Iris pigment epithelial cell (primary cell): Measurements from ENCODE around the gene DNAJA3.

Source experiments
- DNase-seq: peaks from one replicate; pipeline ENCODE4 v3.0.0-alpha.2; 2011; ENCODE audit warnings: low read depth

The DNAJA3 gene

GRCh38 chr16:4435337-4436067 is 9.8 kb downstream of the DNAJA3 start:
- peak; percentile 57 for DNase-seq

- DNase-seq: no peak
These were observed 11.7 kb downstream of the DNAJA3 start for GRCh38 chr16:4437366-4437765.

GRCh38 chr16:4442371-4442770 is 16.7 kb downstream of the DNAJA3 start:
- DNase-seq: no peak

DNA sequence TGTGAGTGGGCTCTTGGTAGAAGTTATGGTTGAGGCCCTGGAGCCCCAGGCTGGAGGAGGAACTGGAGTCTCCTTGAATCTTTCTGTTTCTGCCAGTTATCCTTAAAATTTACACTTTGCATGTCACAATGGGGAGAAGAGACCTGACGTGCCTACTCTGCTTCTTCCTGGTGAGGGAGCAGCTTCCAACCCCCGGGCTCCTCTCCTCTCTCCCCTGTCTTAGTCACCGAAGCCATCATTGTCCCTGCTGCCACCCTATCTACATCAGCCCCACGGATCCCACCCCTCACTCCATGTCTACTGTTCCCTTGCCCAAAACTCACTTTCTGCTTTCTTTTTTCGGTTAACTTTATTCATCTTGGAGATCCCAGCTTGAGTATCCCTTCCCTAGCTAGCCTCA is 17.6 kb downstream of the DNAJA3 start:
- no peak for DNase-seq

GRCh38 chr16:4443986-4444385 is 18.3 kb downstream of the DNAJA3 start:
- no peak for DNase-seq

- no peak for DNase-seq
These were observed 24.8 kb downstream of the DNAJA3 start for GRCh38 chr16:4450430-4450829.

DNA sequence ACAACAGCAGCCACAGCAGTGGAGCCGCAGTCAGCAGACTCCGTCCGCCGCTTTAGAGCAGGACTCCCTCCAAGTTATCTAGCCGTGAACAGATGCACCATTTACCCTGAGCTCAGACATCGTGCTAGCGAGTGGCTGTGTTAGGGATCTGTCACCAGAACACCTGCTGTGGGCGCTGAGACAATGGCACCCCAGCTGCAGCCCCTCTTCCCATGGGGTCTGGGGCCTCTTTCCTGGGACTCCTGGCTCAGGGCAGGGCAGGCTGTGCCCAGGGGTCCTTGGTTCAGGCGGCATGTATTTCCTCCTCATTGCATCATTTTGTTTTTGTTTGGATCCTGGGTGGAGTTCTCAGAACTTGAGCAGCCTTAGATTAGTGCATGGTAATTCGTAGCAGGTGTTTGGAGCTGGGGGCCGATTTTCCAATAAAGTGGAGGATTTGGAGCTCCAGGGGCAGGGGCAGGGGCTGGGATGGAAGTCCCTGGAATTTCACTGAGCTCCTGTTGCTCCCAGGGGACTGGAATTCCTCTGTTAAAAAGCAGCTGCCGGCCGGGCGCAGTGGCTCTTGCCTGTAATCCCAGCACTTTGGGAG is 25.4 kb downstream of the DNAJA3 start:
- DNase-seq: no peak

DNA sequence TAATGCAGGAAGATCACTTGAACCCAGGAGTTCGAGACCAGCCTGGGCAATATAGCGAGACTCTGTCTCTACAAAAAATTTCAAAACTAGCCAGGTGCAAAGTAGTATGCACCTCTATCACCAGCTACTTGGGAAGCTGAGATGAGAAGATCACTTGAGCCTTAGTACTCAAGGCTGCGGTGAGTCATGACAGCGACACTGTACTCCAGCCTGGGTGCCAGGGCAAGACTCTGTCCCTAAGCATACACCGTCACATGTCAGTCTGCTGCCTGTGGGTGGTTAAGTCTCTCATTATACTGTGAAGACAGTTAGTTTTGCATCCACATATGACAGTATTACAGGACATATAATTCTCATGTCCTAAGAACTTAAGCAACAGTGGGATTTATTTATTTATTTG is 27.0 kb downstream of the DNAJA3 start:
- DNase-seq: no peak

DNA sequence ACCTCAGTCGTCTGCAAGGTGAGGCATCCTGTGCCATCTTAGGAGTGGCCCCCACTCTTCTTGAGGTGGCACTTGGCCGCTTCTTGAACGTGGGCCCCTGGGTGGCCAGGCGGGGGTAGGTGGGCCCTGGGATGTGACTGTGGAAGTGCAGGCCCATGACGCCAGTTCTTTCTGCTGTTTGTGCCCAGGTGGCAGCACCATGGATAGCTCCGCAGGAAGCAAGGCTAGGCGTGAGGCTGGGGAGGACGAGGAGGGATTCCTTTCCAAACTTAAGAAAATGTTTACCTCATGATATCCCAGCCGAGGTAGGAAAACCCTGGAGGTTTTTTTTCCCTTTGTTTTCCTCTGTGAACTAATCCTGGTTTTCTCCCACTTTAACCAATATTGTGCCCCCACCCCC is 29.0 kb downstream of the DNAJA3 start:
- DNase-seq: no peak

- DNase-seq: no peak
These were observed 29.4 kb downstream of the DNAJA3 start for GRCh38 chr16:4455081-4455480.

DNA sequence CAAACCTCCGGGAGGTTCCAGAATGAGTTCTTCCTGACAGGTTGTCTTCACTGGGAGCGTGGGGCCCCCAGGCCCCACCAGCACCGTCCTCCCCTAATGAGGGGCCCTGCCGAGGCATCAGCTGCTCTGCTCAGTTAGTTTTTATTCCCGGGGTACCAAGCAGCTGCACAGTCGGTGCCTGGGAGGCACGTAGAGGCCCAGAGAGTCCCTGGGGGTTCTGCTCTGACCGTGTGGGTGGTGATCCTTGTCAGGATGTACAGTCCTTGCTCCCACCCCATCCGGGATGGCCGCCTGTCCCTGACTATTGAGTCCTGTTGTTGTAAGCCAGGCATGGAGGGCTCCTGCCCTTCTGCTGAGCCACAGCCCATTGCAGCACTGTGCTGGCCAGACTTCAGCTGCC is 30.3 kb downstream of the DNAJA3 start:
- no peak for DNase-seq

- DNase-seq: no peak
These were observed 35.2 kb downstream of the DNAJA3 start for GRCh38 chr16:4460936-4461249.

GRCh38 chr16:4461250-4462085 is 35.8 kb downstream of the DNAJA3 start:
- DNase-seq: no peak

DNA sequence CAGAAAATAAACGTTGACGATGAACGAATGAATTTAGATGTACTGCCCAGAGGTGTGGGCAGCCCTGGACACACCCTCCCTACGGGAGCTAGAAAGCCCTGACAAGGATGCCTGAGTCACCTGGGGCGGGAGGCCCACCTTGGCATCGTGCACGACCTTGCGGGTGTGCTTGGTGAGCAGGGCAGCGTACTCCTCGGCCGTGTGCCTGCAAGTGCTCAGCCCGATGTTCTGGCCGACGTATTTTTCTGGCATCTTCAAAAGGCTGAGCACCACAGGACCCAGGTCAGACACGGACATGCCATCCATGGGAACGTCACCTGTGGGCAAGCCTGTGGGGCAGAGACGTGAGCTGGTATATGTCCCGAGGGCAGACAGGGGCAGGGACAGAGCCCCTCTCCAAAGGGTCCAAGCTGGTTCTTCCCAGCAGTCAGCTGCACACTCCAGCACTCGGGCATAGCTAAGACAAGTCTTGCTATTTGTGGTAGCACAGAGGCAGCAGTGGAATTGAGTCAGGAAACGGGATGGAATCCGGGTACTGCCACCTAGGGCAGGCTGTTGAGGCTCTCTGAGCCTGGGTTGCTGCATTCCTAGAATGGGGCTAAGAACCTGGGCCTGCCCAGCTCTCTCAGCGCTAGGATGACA is 38.0 kb downstream of the DNAJA3 start:
- DNase-seq: no peak

- DNase-seq: no peak
These were observed 40.5 kb downstream of the DNAJA3 start for GRCh38 chr16:4465977-4466779.

DNA sequence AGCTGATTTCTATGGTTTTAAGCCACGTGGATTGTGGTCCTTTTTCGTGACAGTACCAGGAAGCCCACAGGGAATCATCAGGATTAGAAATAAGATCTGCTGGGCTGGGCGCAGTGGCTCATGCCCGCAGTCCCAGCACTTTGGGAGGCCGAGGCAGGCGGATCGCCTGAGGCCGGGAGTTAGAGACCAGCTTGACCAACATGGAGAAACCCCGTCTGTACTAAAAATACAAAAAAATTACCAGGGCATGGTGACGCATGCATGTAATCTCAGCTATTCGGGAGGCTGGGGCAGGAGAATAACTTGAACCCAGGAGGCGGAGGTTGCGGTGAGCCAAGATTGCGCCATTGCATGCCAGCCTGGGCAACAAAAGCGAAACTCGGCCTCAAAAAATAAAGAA is 42.2 kb downstream of the DNAJA3 start:
- no peak for DNase-seq

DNA sequence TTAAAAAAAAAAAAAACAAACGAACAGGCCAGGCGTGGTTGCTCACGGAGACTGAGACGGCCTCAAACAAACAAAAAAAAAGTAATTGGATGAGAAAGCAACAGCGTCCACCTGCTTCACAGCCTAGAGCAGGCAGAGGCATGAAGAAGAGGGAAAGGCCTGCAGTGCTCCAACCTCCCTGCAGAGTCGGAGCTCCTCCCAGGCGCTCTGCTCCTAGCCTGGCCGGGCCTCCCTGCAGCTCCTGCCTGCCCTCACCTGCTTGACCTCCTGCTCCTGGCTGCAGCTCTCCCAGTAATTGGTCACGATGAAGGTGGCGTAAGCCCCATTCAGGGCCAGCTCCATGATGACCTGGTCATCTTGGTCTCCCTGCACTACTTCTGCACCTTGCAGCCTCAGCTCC is 43.3 kb downstream of the DNAJA3 start:
- no peak for DNase-seq

DNA sequence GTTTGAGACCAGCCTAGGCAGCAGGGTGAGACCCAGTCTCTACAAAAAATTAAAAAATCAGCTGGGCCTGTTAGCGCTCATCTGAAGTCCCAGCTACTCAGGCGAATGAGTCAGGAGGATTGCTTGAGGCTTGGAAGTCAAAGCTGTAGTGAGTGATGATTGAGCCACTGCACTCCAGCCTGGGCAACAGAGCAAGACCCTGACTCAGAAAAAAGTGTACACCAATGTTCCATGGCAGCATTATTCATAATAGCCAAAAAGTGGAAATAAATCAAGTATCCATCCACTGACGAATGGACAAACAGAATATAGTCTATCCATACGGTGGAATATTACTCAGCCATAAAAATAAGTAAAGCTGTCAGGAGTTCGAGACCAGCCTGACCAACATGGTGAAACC is 46.2 kb downstream of the DNAJA3 start:
- DNase-seq: no peak

DNA sequence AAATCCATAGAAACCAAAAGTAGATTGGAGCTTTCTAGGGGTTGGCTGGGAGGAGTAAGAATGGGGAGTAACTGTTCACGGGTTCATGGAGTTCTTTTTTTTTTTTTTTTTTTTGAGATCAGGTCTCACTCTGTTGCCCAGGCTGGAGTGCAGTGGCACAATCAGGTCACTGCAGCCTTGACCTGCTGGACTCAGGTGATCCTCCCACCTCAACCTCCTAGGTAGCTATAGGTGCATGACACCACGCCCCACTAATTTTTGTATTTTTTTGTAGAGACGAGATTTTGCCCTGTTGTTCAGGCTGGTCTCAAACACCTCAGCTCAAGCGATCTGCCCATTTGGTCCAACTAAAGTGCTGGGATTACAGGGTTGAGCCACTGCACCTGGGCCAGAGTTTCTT is 47.2 kb downstream of the DNAJA3 start:
- no peak for DNase-seq

GRCh38 chr16:4474192-4474961 is 48.7 kb downstream of the DNAJA3 start, which contains the start of gene NMRAL1:
Gene NMRAL1 (minus strand): TSS chr16:4474625. CDS start chr16:4474132, 493 bp downstream.
- DNase-seq: peak; percentile 88
